ENCODE measurements around the gene L1CAM. TPM values are rescaled to one million over a fixed set of nuclear protein-coding genes. Genes with fewer than 3 reads are reported as not detected.
A peak's percentile ranks its signal among the peaks of the same experiment; 100 is the strongest.

Gene L1CAM
- total RNA-seq, 1 experiment from 2014 or later: 20.7 TPM

DNA sequence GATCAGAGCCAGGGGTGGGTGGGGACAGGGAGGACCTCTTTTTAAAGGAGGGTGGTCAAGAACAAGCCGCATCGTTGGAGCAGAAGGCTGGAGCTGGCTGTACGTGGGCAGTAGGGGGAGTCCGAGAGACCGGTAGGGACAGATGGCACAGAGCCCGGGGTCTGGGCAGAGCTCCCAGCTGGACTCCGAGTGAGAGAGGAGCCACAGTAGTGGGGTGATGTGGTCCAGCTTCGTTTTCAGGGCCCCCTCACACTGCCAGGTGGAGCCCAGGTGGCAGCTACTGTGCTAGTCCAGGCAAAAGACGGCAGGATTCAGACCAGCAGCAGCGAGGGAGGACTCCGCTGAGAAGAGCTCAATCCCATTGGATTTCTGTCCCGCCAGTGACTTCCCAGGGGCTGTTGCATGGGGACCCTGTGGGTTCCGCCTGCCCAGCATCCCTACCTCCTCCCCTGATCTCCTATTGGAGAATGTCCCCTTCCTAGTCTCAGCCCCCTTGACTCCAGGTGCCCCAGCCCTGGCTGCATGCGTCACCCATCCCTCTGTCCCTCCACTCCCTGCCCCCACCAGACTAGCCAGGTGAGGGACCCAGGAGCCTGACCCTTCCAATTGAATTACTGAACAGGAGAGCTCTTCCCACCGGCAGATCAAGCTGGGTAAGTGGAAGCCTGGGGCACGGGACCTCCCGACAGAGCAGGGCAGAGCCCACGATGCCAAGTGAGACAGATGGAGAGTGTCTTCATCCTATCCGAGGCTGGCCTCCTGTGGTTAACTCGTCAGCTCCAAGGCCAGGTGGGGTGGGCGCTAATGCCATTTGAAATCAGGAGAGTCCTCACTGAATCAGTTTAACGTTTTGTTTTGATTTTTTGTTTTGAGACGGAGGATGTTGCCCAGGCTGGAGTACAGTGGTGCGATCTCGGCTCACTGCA lies 37.2 kb upstream of the L1CAM start:
- intact Hi-C loops (cut with micrococcal nuclease): no loop called here
- POLR2A ChIA-PET: interaction anchor here (0.6 to 1.5 kb wide), 6 partner anchors 12 to 191 kb away, joined by 3 to 4 read pairs (median 3); partner anchors contain the start of genes HCFC1, IDH3G and SSR4
- Mint-ChIP-seq H3K36me3 (ENCODE audit: insufficient read depth, unreplicated experiment) (no peaks in the 10 kb centered on the region), H3K27me3 (ENCODE audit: insufficient read depth, unreplicated experiment) (peaks cover 22% of the 10 kb centered on the region), H3K27ac (ENCODE audit: low read depth, unreplicated experiment) (no peak overlapping the region), H3K4me1 (ENCODE audit: insufficient read depth, unreplicated experiment) (peaks cover 9% of the 10 kb centered on the region), H3K9me3 (ENCODE audit: unreplicated experiment) (no peaks in the 10 kb centered on the region), H3K4me3 (ENCODE audit: unreplicated experiment) (no peak overlapping the region)
- TF ChIP-seq, protein P1, sequence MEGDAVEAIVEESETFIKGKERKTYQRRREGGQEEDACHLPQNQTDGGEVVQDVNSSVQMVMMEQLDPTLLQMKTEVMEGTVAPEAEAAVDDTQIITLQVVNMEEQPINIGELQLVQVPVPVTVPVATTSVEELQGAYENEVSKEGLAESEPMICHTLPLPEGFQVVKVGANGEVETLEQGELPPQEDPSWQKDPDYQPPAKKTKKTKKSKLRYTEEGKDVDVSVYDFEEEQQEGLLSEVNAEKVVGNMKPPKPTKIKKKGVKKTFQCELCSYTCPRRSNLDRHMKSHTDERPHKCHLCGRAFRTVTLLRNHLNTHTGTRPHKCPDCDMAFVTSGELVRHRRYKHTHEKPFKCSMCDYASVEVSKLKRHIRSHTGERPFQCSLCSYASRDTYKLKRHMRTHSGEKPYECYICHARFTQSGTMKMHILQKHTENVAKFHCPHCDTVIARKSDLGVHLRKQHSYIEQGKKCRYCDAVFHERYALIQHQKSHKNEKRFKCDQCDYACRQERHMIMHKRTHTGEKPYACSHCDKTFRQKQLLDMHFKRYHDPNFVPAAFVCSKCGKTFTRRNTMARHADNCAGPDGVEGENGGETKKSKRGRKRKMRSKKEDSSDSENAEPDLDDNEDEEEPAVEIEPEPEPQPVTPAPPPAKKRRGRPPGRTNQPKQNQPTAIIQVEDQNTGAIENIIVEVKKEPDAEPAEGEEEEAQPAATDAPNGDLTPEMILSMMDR (IDR thresholded peaks at IDR 0.05; ENCODE audit: unreplicated experiment): peak; percentile 59
- DNase-seq (ENCODE audit: unreplicated experiment): peak; percentile 63
- CTCF ChIA-PET: interaction anchor here (0.6 to 5.0 kb wide), 15 partner anchors 8 to 307 kb away, joined by 3 to 31 read pairs (median 4); partner anchors contain the start of gene PLXNB3
- BruUV-seq (replicated peaks): no TSS peak

DNA sequence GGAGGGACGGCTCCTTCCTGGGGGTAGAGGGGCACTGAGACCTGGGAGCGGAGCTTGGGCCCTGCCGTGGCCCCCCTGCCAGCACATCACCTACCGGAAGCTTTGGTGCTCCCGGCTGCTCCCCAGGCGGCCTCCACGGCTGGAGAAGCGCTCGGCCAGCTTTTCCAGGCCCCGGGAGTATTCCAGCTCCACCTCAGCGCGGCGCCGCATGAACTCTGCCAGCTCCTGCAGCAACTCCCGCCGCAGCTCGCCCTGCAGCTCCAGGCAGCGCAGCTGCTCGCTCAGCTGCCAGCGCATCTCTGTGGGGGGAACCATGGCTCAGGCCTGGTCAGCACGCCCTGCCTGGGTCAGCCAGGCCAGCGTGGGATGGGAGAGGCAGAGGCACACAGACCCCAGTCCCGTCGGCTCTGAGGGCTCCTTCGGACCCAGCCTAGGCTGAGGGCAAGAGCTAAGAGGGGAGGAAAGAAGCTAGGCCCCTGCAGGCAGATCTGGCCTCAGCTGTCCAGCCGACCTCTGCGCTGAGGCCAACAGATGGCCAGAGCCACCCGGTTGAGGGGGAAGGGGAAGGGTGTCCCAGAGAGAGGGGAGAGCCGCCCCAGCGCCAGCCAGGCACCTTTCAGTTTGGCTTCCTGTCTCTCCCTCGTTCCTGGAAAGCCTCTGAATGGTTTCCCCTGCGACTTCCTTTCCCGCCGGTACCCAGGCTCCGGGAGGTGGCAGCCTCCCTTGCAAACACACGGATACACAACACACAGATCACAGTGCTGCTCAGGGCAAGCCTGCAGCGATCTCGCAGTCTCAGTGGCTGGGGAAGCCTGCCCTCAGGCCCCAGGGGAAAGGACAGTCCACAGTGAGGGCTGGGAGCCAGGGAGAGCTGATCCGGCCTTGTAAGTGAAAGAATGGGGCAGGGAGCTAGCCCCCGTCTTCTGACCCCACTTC lies 35.8 kb upstream of the L1CAM start:
- Mint-ChIP-seq H3K9me3 (ENCODE audit: unreplicated experiment) (no peaks in the 10 kb centered on the region), H3K36me3 (ENCODE audit: insufficient read depth, unreplicated experiment) (no peaks in the 10 kb centered on the region), H3K27ac (ENCODE audit: low read depth, unreplicated experiment) (no peak overlapping the region), H3K4me1 (ENCODE audit: insufficient read depth, unreplicated experiment) (peaks cover 17% of the 10 kb centered on the region), H3K27me3 (ENCODE audit: insufficient read depth, unreplicated experiment) (peaks cover 32% of the 10 kb centered on the region), H3K4me3 (ENCODE audit: unreplicated experiment) (no peak overlapping the region)
- no TSS peak for BruUV-seq (replicated peaks)
- POLR2A ChIA-PET: no interaction called here
- DNase-seq (ENCODE audit: unreplicated experiment): no peak
- CTCF ChIA-PET: interaction anchor here (0.5 to 5.0 kb wide), 14 partner anchors 10 to 899 kb away, joined by 3 to 31 read pairs (median 4); no protein-coding TSS in a partner anchor
- TF ChIP-seq, protein P1 (IDR thresholded peaks at IDR 0.05; ENCODE audit: unreplicated experiment): no peak
- intact Hi-C loops (cut with micrococcal nuclease): no loop called here

DNA sequence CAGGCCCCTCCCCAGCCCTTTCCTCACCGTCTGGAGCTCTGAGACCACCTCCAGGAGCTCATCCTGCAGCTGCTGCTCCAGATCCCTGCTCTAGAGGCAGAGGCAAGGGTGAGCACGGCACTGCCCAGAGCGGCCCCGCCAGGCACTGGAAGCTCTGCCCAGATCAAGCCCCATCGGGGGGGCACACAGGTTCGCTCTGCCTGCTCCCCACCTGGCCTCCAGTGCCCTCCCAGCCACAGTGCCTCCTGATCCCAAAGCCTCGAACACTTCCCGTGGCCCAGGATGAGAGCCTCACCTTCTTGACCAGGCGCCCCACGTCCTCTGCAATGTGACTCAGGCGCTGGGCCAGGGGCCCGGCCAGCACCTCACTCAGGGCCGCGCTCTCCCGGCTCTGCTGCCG lies 35.1 kb upstream of the L1CAM start:
- DNase-seq (ENCODE audit: unreplicated experiment): no peak
- intact Hi-C loops (cut with micrococcal nuclease): no loop called here
- Mint-ChIP-seq H3K27ac (ENCODE audit: low read depth, unreplicated experiment) (no peak overlapping the region), H3K9me3 (ENCODE audit: unreplicated experiment) (no peaks in the 10 kb centered on the region), H3K36me3 (ENCODE audit: insufficient read depth, unreplicated experiment) (no peaks in the 10 kb centered on the region), H3K4me3 (ENCODE audit: unreplicated experiment) (no peak overlapping the region), H3K4me1 (ENCODE audit: insufficient read depth, unreplicated experiment) (peaks cover 17% of the 10 kb centered on the region), H3K27me3 (ENCODE audit: insufficient read depth, unreplicated experiment) (peaks cover 39% of the 10 kb centered on the region)
- BruUV-seq (replicated peaks): no TSS peak
- TF ChIP-seq, protein P1 (IDR thresholded peaks at IDR 0.05; ENCODE audit: unreplicated experiment): no peak
- ChIA-PET POLR2A (interaction anchor here (0.6 kb wide), 1 partner anchor 50 kb away, joined by 3 read pairs; no protein-coding TSS in a partner anchor), CTCF (interaction anchor here (1.1 to 5.0 kb wide), 3 partner anchors 9 to 28 kb away, joined by 3 to 31 read pairs (median 4); no protein-coding TSS in a partner anchor)

Data from MCF 10A (cell line).